GM19238 (cell line): Measurements from ENCODE around the gene CEBPZ.

Source experiments
- DNase-seq: peaks from one replicate; pipeline ENCODE4 v3.0.0; 2011; ENCODE audit warnings: low spot score; ENCODE audit not compliant: insufficient read length

CEBPZ gene

GRCh38 chr2:37181726-37182684 lies 49.4 kb downstream of the CEBPZ start:
- no peak for DNase-seq

GRCh38 chr2:37180640-37181039 lies 50.8 kb downstream of the CEBPZ start:
- no peak for DNase-seq

GRCh38 chr2:37180006-37180639 lies 51.3 kb downstream of the CEBPZ start:
- no peak for DNase-seq

GRCh38 chr2:37173741-37174140 lies 57.7 kb downstream of the CEBPZ start:
- DNase-seq = no peak

GRCh38 chr2:37171624-37171950 lies 59.8 kb downstream of the CEBPZ start:
- DNase-seq = no peak

GRCh38 chr2:37168217-37168981 lies 63.0 kb downstream of the CEBPZ start:
- DNase-seq = peak; percentile 37

- DNase-seq = no peak
Observed at GRCh38 chr2:37167636-37168180, 63.7 kb downstream of the CEBPZ start.

- DNase-seq = no peak
Observed at GRCh38 chr2:37164757-37165156, 66.6 kb downstream of the CEBPZ start.

- peak; percentile 93 for DNase-seq
Observed at GRCh38 chr2:37156857-37157714, 74.3 kb downstream of the CEBPZ start, which contains the start of gene EIF2AK2. EIF2AK2 (minus strand) TSS chr2:37156980; CDS start chr2:37147806, 9,174 bp downstream.

- DNase-seq = peak; percentile 9
Observed at GRCh38 chr2:37156071-37156856, 75.1 kb downstream of the CEBPZ start.

GRCh38 chr2:37154785-37155184 lies 76.6 kb downstream of the CEBPZ start:
- no peak for DNase-seq

- no peak for DNase-seq
Observed at GRCh38 chr2:37153224-37153623, 78.2 kb downstream of the CEBPZ start.
